GM21360 (cell line): Measurements from ENCODE around the gene DNAH17.

Experiments used
- ATAC-seq: cut with Tn5 transposase; IDR thresholded peaks from one replicate; pipeline ENCODE4 v1.9.1; 2021; ENCODE audit warnings: mild to moderate bottlenecking, moderate library complexity; ENCODE audit not compliant: unreplicated experiment

The DNAH17 gene

GRCh38 chr17:78418326-78419026, 158.7 kb downstream of the DNAH17 start:
- ATAC-seq = no peak

- no peak for ATAC-seq
Observed at GRCh38 chr17:78417531-78417909, 159.7 kb downstream of the DNAH17 start.

GRCh38 chr17:78416791-78417530, 160.2 kb downstream of the DNAH17 start:
- ATAC-seq = no peak

- no peak for ATAC-seq
Observed at GRCh38 chr17:78415821-78416711, 161.1 kb downstream of the DNAH17 start.

- ATAC-seq = no peak
Observed at GRCh38 chr17:78414178-78415162, 162.7 kb downstream of the DNAH17 start.

- no peak for ATAC-seq
Observed at GRCh38 chr17:78412403-78412802, 164.8 kb downstream of the DNAH17 start.

- ATAC-seq = no peak
Observed at GRCh38 chr17:78411241-78411857, 165.8 kb downstream of the DNAH17 start.

GRCh38 chr17:78409191-78409928, 167.8 kb downstream of the DNAH17 start:
- ATAC-seq = no peak

GRCh38 chr17:78408476-78409050, 168.6 kb downstream of the DNAH17 start:
- ATAC-seq = no peak

GRCh38 chr17:78407387-78408000, 169.7 kb downstream of the DNAH17 start:
- no peak for ATAC-seq

GRCh38 chr17:78406920-78407319, 170.3 kb downstream of the DNAH17 start:
- ATAC-seq = no peak

- no peak for ATAC-seq
Observed at GRCh38 chr17:78406396-78406795, 170.8 kb downstream of the DNAH17 start.

- no peak for ATAC-seq
Observed at GRCh38 chr17:78403822-78404221, 173.4 kb downstream of the DNAH17 start.

- no peak for ATAC-seq
Observed at GRCh38 chr17:78401891-78402290, 175.3 kb downstream of the DNAH17 start.

- ATAC-seq = no peak
Observed at GRCh38 chr17:78401246-78401645, 175.9 kb downstream of the DNAH17 start.

GRCh38 chr17:78400581-78401240, 176.5 kb downstream of the DNAH17 start:
- no peak for ATAC-seq

GRCh38 chr17:78399693-78400144, 177.5 kb downstream of the DNAH17 start:
- ATAC-seq = no peak
